ENCODE results near the gene FAM222B.

FAM222B gene

DNA sequence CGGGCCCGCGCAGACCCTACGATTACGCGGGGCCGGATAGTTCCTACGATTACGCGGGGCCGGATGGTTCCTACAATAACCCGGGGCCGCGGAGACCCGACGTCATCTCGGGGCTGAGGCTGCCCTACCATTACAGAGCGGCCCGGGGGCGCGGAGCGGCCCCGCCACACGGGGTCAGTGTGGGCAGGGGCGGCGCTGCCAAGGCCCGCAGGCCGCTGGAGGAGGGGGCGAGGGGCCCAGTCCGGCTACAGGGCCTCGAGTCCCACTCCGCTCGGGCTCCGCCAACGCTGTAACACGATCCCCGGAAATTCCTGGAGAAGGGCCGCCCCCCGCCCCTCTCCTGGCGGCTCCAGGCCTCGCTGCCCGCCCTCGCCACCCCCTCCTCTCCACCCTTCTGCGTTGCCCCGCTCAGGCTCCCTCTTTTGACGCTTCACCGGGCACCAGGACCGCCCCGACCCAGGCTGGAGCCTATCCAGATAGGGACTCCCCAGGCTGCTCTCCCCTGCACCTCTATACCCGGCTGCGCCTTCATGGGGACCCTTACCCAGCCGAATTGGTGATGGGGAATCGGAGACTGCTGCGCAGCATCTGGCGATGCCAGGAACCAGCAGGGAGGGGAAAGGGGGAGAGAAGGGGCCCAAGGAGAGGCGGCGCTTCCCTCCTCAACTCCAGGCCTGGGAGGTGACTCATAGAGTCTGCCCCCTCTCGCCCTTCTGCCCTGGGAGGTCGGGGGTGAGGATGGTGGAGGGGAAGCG lies 124.8 kb downstream of the FAM222B start, which contains the start of gene RAB34:
TSS of gene RAB34 (minus strand) at position 291 of the 755 bp plus-strand sequence. CDS start 602 bp downstream, outside the sequence.
- peak; percentile 91 for DNase-seq (ENCODE audit: low spot score)
- H3K27ac ChIP-seq = peak within 1 kb of the TSS; percentile 90 to 94
- H3K4me3 ChIP-seq = peak within 1 kb of the TSS; percentile 96
- TF ChIP-seq, protein P1, sequence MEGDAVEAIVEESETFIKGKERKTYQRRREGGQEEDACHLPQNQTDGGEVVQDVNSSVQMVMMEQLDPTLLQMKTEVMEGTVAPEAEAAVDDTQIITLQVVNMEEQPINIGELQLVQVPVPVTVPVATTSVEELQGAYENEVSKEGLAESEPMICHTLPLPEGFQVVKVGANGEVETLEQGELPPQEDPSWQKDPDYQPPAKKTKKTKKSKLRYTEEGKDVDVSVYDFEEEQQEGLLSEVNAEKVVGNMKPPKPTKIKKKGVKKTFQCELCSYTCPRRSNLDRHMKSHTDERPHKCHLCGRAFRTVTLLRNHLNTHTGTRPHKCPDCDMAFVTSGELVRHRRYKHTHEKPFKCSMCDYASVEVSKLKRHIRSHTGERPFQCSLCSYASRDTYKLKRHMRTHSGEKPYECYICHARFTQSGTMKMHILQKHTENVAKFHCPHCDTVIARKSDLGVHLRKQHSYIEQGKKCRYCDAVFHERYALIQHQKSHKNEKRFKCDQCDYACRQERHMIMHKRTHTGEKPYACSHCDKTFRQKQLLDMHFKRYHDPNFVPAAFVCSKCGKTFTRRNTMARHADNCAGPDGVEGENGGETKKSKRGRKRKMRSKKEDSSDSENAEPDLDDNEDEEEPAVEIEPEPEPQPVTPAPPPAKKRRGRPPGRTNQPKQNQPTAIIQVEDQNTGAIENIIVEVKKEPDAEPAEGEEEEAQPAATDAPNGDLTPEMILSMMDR (IDR thresholded peaks at IDR 0.05) = no peak

DNA sequence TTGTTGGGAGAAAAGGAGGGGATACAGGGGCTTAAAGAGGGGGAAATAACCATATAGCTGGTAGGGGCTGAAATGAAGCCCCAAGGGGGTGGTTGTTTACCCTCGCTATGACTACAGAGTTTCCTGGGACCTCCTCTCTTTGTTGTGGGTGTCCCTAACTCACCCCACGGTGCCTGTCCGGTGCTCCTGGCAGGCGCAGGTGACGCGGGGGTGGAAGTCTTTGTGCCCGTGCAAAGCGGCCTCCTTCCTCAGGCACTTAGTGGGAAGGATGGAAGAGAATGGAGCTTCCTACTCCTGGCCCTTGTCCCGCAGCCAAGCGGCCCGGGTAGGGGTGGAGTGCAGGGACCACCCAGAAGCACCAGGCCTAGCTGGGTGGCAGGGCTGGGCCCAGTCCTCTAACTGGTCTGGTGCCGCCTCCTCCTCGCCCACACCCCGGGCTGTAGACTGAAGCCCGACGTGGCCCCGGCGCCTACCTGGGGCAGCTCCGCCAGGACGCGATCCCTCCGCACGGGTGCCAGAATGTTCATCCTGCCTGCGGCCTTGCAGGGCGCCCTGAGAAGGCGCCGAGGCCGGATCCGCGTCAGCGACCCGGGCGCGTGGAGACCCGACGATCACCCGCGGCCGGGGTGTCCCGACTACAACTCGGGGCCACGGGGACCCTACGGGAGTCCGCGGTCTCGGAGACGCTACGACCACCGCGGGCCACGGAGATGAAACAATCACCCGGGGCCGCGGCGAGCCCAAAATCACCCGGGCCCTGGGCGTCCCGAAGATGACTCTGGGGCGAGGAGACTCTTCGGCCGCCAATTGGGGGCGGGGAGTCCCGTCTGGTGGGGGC lies 125.6 kb downstream of the FAM222B start:
- no peak for DNase-seq (ENCODE audit: low spot score)
- peak overlapping the region; percentile 96 for H3K4me3 ChIP-seq

DNA sequence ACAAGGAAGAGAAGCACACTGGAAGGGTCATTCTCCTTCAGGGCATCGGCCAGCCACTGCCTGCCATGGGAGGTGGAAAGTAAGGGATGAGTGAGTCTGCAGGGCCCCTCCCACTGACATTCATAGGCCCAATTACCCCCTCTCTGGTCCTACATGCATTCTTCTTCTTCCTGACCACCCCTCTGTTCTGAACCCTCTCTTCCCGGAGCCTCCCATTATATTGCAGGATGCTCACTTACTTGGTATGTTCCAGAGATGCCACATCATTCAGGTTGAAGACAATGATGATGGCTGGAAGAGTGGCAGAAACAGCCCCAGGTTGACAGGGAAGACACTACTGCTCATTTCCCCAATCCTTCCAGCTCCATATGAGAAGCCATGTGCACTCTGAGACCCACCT lies 127.4 kb downstream of the FAM222B start:
- TF ChIP-seq, protein P1 (IDR thresholded peaks at IDR 0.05) = no peak
- DNase-seq (ENCODE audit: low spot score) = no peak
- Histone ChIP-seq H3K4me3 (no peak overlapping the region), H3K27ac (peak overlapping the region in 1 of 2 donors; percentile 94)

More for the DNA sequence above, 125.6 kb downstream of the FAM222B start:
- peak overlapping the region; percentile 90 to 94 for H3K27ac ChIP-seq
- TF ChIP-seq, protein P1 (IDR thresholded peaks at IDR 0.05) = no peak

DNA sequence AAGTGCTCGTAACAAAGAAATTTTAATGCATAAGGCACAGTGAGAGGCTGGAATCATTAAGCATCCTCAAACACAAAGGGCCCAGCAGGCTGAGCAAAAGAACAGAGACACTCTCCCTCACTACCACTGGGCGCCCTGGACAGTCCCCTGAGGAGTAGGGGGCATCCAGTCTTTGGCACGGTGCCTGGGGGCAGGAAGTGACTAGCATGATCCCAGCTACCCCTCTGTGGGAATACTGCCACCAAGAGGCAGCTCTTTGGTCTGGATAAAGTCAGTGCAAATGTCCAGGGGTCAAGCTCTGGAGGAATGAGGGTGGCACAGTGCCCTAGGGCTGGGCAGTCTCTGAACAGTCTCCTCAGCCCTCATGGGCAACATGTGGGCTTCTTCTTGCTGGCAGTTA lies 128.3 kb downstream of the FAM222B start:
- H3K27ac ChIP-seq = no peak overlapping the region
- DNase-seq (ENCODE audit: low spot score) = no peak
- TF ChIP-seq, protein P1 (IDR thresholded peaks at IDR 0.05) = no peak
- H3K4me3 ChIP-seq = no peak overlapping the region

DNA sequence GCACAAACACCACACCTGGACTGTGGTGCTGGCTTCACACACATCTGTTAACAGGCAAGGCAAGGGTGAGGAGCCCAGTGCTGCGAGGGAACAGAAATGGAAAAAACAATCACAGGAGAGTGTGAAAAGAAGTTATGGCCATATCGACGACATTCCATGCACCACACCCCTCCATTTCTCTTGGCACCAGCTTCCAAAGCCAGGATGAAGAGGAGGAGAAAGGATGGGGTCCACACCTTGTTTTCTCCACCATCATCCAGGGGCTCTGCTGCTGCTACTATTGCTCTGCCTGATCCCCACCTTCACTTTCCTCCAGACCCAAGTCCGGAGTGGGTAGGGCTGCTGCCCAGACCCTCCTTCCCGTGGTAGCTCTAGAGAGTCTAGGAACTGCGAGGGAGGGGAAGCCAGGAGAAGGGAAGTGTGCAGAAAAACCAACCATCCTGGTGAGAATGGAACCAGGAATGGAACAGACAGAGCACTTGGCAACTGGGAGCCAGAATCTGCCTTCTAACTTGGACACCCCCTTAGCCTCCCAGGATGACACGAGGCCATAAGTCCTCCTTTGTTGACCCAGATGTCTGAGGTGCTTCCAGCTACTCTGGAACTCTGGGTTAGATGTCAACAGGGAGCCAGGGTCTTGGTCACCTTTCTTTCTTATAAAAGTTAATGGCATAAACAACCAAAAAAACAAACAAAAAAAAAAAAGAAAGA lies 129.7 kb downstream of the FAM222B start:
- Histone ChIP-seq H3K4me3 (no peak overlapping the region), H3K27ac (peak overlapping the region in 1 of 2 donors; percentile 94)
- TF ChIP-seq, protein P1 (IDR thresholded peaks at IDR 0.05) = no peak
- DNase-seq (ENCODE audit: low spot score) = no peak

DNA sequence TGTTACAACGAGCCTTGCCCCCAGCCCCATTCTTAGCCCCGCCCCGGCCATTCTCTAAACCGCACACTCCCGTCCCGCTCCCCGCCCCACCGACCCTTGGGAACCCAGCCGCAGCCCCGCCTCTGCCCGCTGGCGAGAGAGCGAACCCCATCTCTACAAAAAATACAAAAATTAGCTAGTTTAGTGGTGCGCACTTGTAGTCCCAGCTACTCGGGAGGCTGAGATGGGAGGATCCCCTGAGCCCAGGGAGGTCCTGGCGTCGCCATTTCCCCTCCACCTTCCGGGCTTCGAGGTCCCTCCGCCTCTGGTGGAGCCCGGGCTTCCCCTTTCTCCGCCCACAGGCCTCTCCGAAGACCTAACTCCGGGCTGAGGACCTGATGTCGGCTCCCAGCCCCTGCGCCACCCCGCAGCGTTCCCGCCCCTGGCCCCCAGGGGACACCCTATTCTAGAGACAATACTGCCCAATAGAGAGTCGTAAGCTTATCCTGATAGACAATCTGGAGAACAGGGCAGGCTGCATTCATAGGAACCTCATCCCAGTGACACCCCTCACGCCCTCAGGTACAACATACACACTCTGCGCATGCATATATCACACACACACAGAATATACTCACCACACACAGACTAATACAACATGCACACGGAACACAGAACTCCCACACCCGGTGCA lies 130.4 kb downstream of the FAM222B start:
- TF ChIP-seq, protein P1 (IDR thresholded peaks at IDR 0.05) = no peak
- DNase-seq (ENCODE audit: low spot score) = no peak
- Histone ChIP-seq H3K27ac (peak overlapping the region; percentile 83 to 94), H3K4me3 (peak overlapping the region; percentile 72)

Data from coronary artery (tissue), 2 donors.